RWPE1 (cell line): ENCODE measurements around the gene UTS2R.
"Not testable (repeated sequence)": the region's sequence is repeated elsewhere in the genome, so short reads cannot be mapped to it uniquely, and the experiment has no call there.

Source experiments
- CTCF ChIA-PET: fragments of 350-600 bp; sonication (Branson Sonifier 250); formaldehyde crosslinking; extraction: SDS; loops from one replicate; lab custom pipeline; 2021; lab: Yijun Ruan, JAX
- POLR2A ChIA-PET: fragments of 400-600 bp; formaldehyde crosslinking; extraction: SDS; loops from one replicate; lab custom pipeline; 2020; ENCODE audit warnings: antibody characterized with exemption; ENCODE audit not compliant: low non-redundant PET; lab: Yijun Ruan, JAX
- DNase-seq: peaks from one replicate; pipeline ENCODE4 v3.0.0; 2012; ENCODE audit warnings: low spot score
- H3K27ac ChIP-seq: fragments of 450-650 bp; 2 replicates; pipeline ENCODE4 v1.5.1; 2017
- CTCF ChIP-seq: fragments of 450-650 bp; conservative IDR thresholded peaks from 2 replicates; pipeline ENCODE4 v1.5.1; 2017; ENCODE audit warnings: low read depth, mild to moderate bottlenecking

UTS2R gene

GRCh38 chr17:82343560-82343959 lies 28.0 kb upstream of the UTS2R start:
- ChIA-PET CTCF (no interaction called here), POLR2A (interaction anchor here (1.1 kb wide), 1 partner anchor 98 kb away, joined by 3 read pairs; no protein-coding TSS in a partner anchor)
- no peak overlapping the region for H3K27ac ChIP-seq
- TF ChIP-seq CTCF: no peak
- DNase-seq: no peak

GRCh38 chr17:82344175-82344907 lies 27.2 kb upstream of the UTS2R start:
- ChIA-PET POLR2A (interaction anchor here (1.1 kb wide), 1 partner anchor 99 kb away, joined by 3 read pairs; no protein-coding TSS in a partner anchor), CTCF (no interaction called here)
- no peak for TF ChIP-seq CTCF
- H3K27ac ChIP-seq: no peak overlapping the region
- DNase-seq: no peak

- no peak overlapping the region for H3K27ac ChIP-seq
- ChIA-PET POLR2A (no interaction called here), CTCF (no interaction called here)
- no peak for DNase-seq
- TF ChIP-seq CTCF: no peak
These were observed 26.2 kb upstream of the UTS2R start for GRCh38 chr17:82345151-82345976.

GRCh38 chr17:82346342-82347300 lies 24.9 kb upstream of the UTS2R start:
- ChIA-PET POLR2A (interaction anchor here (0.7 kb wide), 1 partner anchor 12 kb away, joined by 3 read pairs; no protein-coding TSS in a partner anchor), CTCF (no interaction called here)

GRCh38 chr17:82347994-82348393 lies 23.6 kb upstream of the UTS2R start:
- CTCF ChIA-PET, POLR2A ChIA-PET: not testable (repeated sequence)

More at GRCh38 chr17:82346342-82347300, 24.9 kb upstream of the UTS2R start:
- TF ChIP-seq CTCF: no peak
- H3K27ac ChIP-seq: no peak overlapping the region; the same call in 1 of the 2 replicates
- no peak for DNase-seq

GRCh38 chr17:82348434-82348833 lies 23.1 kb upstream of the UTS2R start:
- ChIA-PET CTCF (interaction anchor here (0.5 kb wide), 1 partner anchor 119 kb away, joined by 3 read pairs; no protein-coding TSS in a partner anchor), POLR2A (no interaction called here)
- H3K27ac ChIP-seq: no peak overlapping the region
- no peak for TF ChIP-seq CTCF
- DNase-seq: no peak

More at GRCh38 chr17:82347994-82348393, 23.6 kb upstream of the UTS2R start:
- not testable (repeated sequence) for DNase-seq, H3K27ac ChIP-seq
